ENCODE measurements around the gene CHPF2. TPM values are rescaled to one million over a fixed set of nuclear protein-coding genes. Genes with fewer than 3 reads are reported as not detected.

Gene CHPF2
- total and polyA plus RNA-seq, 2 of the 13 experiments (the other 11 are each of a cell fraction or from before 2014, with no cell fraction given) = 15.4 to 21.5 TPM

DNA sequence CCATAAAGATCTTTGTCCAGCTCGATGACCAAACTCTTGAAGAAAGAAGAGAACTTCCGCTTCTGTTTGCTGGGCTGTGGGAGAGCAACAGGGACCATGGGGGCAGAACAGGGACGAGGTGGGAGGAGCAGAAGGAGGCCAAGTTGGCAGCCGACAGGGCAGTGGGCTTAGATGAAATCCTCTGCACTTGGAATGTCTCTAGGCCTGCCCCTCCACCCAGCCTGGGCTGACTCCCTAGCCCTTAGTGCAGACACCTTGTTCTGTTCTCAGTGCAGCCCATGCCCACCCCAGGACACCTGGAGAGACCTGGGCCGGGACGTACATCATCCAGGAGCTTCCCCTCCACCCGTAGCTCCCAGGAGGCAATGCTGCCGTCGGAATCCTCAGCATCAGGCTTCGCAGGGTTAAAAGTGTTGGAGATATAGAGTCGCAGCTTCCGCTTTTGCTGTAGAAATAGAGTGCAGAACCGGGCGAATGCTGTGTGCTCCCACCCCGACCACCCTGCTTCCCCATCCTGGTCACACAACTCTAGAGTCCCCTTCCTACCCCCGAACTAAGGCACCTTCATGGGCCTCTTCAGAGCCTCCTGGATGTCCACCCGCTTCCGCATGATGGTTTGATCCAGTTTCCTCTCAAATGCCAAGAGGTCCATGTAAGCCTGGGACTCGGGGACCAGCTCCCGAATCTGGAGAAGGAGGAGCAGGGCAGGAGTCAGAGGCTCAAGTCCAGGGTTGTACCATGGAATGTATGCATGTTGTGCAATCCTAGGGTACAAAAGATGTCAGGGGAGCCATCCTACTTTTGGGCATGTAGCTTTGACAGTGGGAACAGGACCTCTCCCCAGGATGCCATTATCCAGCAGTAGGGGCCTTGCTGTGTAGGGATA, 10.1 kb downstream of the CHPF2 start (continued):
- TF ChIP-seq, protein P1, sequence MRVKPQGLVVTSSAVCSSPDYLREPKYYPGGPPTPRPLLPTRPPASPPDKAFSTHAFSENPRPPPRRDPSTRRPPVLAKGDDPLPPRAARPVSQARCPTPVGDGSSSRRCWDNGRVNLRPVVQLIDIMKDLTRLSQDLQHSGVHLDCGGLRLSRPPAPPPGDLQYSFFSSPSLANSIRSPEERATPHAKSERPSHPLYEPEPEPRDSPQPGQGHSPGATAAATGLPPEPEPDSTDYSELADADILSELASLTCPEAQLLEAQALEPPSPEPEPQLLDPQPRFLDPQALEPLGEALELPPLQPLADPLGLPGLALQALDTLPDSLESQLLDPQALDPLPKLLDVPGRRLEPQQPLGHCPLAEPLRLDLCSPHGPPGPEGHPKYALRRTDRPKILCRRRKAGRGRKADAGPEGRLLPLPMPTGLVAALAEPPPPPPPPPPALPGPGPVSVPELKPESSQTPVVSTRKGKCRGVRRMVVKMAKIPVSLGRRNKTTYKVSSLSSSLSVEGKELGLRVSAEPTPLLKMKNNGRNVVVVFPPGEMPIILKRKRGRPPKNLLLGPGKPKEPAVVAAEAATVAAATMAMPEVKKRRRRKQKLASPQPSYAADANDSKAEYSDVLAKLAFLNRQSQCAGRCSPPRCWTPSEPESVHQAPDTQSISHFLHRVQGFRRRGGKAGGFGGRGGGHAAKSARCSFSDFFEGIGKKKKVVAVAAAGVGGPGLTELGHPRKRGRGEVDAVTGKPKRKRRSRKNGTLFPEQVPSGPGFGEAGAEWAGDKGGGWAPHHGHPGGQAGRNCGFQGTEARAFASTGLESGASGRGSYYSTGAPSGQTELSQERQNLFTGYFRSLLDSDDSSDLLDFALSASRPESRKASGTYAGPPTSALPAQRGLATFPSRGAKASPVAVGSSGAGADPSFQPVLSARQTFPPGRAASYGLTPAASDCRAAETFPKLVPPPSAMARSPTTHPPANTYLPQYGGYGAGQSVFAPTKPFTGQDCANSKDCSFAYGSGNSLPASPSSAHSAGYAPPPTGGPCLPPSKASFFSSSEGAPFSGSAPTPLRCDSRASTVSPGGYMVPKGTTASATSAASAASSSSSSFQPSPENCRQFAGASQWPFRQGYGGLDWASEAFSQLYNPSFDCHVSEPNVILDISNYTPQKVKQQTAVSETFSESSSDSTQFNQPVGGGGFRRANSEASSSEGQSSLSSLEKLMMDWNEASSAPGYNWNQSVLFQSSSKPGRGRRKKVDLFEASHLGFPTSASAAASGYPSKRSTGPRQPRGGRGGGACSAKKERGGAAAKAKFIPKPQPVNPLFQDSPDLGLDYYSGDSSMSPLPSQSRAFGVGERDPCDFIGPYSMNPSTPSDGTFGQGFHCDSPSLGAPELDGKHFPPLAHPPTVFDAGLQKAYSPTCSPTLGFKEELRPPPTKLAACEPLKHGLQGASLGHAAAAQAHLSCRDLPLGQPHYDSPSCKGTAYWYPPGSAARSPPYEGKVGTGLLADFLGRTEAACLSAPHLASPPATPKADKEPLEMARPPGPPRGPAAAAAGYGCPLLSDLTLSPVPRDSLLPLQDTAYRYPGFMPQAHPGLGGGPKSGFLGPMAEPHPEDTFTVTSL (CRISPR knock-in tag; IDR thresholded peaks at IDR 0.05; ENCODE audit: borderline replicate concordance) = no peak
- no peak for TF ChIP-seq SALL2 (CRISPR knock-in tag; IDR thresholded peaks at IDR 0.05)
- peak; percentile 32; the same call in 1 of the 2 replicates for TF ChIP-seq SP5 (CRISPR knock-in tag; IDR thresholded peaks at IDR 0.05; ENCODE audit: borderline replicate concordance, low read depth)
- TF ChIP-seq, protein P2, sequence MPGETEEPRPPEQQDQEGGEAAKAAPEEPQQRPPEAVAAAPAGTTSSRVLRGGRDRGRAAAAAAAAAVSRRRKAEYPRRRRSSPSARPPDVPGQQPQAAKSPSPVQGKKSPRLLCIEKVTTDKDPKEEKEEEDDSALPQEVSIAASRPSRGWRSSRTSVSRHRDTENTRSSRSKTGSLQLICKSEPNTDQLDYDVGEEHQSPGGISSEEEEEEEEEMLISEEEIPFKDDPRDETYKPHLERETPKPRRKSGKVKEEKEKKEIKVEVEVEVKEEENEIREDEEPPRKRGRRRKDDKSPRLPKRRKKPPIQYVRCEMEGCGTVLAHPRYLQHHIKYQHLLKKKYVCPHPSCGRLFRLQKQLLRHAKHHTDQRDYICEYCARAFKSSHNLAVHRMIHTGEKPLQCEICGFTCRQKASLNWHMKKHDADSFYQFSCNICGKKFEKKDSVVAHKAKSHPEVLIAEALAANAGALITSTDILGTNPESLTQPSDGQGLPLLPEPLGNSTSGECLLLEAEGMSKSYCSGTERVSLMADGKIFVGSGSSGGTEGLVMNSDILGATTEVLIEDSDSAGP (CRISPR knock-in tag; IDR thresholded peaks at IDR 0.05; ENCODE audit: borderline replicate concordance) = peak; percentile 29; the same call in 1 of the 2 replicates
- TF ChIP-seq ZNF850 (CRISPR knock-in tag; conservative IDR thresholded peaks at IDR 0.05) = no peak
- peak; percentile 41; the same call in 1 of the 2 replicates for TF ChIP-seq HNF4A (CRISPR knock-in tag; IDR thresholded peaks at IDR 0.05)
- TF ChIP-seq, protein P3, sequence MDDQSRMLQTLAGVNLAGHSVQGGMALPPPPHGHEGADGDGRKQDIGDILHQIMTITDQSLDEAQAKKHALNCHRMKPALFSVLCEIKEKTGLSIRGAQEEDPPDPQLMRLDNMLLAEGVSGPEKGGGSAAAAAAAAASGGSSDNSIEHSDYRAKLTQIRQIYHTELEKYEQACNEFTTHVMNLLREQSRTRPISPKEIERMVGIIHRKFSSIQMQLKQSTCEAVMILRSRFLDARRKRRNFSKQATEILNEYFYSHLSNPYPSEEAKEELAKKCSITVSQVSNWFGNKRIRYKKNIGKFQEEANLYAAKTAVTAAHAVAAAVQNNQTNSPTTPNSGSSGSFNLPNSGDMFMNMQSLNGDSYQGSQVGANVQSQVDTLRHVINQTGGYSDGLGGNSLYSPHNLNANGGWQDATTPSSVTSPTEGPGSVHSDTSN (CRISPR knock-in tag; IDR thresholded peaks at IDR 0.05; ENCODE audit: borderline replicate concordance) = no peak
- TF ChIP-seq ZNF138 (CRISPR knock-in tag; IDR thresholded peaks at IDR 0.05; ENCODE audit: low read depth) = no peak
- 0 out of 2 replicates have a peak, but pooled peaks have one; percentile 33 for TF ChIP-seq POLR2G (IDR thresholded peaks at IDR 0.05; ENCODE audit: low read depth, low read length)
- no peak for TF ChIP-seq SIN3A (IDR thresholded peaks at IDR 0.05; ENCODE audit: borderline replicate concordance, low read depth, low read length)
- no peak for TF ChIP-seq REL (CRISPR knock-in tag; conservative IDR thresholded peaks at IDR 0.05)
- TF ChIP-seq, protein P4, sequence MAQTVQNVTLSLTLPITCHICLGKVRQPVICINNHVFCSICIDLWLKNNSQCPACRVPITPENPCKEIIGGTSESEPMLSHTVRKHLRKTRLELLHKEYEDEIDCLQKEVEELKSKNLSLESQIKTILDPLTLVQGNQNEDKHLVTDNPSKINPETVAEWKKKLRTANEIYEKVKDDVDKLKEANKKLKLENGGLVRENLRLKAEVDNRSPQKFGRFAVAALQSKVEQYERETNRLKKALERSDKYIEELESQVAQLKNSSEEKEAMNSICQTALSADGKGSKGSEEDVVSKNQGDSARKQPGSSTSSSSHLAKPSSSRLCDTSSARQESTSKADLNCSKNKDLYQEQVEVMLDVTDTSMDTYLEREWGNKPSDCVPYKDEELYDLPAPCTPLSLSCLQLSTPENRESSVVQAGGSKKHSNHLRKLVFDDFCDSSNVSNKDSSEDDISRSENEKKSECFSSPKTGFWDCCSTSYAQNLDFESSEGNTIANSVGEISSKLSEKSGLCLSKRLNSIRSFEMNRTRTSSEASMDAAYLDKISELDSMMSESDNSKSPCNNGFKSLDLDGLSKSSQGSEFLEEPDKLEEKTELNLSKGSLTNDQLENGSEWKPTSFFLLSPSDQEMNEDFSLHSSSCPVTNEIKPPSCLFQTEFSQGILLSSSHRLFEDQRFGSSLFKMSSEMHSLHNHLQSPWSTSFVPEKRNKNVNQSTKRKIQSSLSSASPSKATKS (CRISPR knock-in tag; IDR thresholded peaks at IDR 0.05) = no peak
- TF ChIP-seq ZNF639 (CRISPR knock-in tag; conservative IDR thresholded peaks at IDR 0.05) = no peak
- TF ChIP-seq HNF4G (IDR thresholded peaks at IDR 0.05; ENCODE audit: borderline replicate concordance, low read depth, low read length) = 0 out of 2 replicates have a peak, but pooled peaks have one; percentile 10
- TF ChIP-seq HNF4G (CRISPR knock-in tag; IDR thresholded peaks at IDR 0.05; ENCODE audit: borderline replicate concordance, low read depth) = no peak

Data from HepG2 (cell line).